Measurements from ENCODE around the gene CASP10. TPM values are rescaled to one million over a fixed set of nuclear protein-coding genes. Genes with fewer than 3 reads are reported as not detected.

The CASP10 gene
- total RNA-seq, 1 donor from 2014 or later, result 38.6 TPM

- H3K4me1 Mint-ChIP-seq (ENCODE audit: unreplicated experiment), result peaks cover 20% of the 10 kb centered on the region
- H3K27ac Mint-ChIP-seq (ENCODE audit: unreplicated experiment), result peak overlapping the region; percentile 24
- H3K4me3 Mint-ChIP-seq (ENCODE audit: unreplicated experiment), result no peak overlapping the region
- no peak for TF ChIP-seq CTCF (IDR thresholded peaks at IDR 0.05; ENCODE audit: unreplicated experiment)
- H3K9me3 Mint-ChIP-seq (ENCODE audit: unreplicated experiment), result no peaks in the 10 kb centered on the region
- no peak for DNase-seq (ENCODE audit: low spot score)
- H3K36me3 Mint-ChIP-seq (ENCODE audit: low read depth, unreplicated experiment), result peaks cover 26% of the 10 kb centered on the region
- peaks cover 2% of the 10 kb centered on the region for H3K27me3 Mint-ChIP-seq (ENCODE audit: unreplicated experiment)
These were observed 21.9 kb downstream of the CASP10 start for GRCh38 chr2:201204655-201205514.

- no peak for DNase-seq (ENCODE audit: low spot score)
- H3K27me3 Mint-ChIP-seq (ENCODE audit: unreplicated experiment), result peaks cover 5% of the 10 kb centered on the region
- H3K4me3 Mint-ChIP-seq (ENCODE audit: unreplicated experiment), result no peak overlapping the region
- H3K27ac Mint-ChIP-seq (ENCODE audit: unreplicated experiment), result no peak overlapping the region
- no peak for TF ChIP-seq CTCF (IDR thresholded peaks at IDR 0.05; ENCODE audit: unreplicated experiment)
- peaks cover 27% of the 10 kb centered on the region for H3K36me3 Mint-ChIP-seq (ENCODE audit: low read depth, unreplicated experiment)
- H3K4me1 Mint-ChIP-seq (ENCODE audit: unreplicated experiment), result peaks cover 20% of the 10 kb centered on the region
- no peaks in the 10 kb centered on the region for H3K9me3 Mint-ChIP-seq (ENCODE audit: unreplicated experiment)
These were observed 22.5 kb downstream of the CASP10 start for GRCh38 chr2:201205515-201205849.

- Mint-ChIP-seq H3K27ac (ENCODE audit: unreplicated experiment) (no peak overlapping the region), H3K4me1 (ENCODE audit: unreplicated experiment) (peaks cover 9% of the 10 kb centered on the region), H3K9me3 (ENCODE audit: unreplicated experiment) (no peaks in the 10 kb centered on the region), H3K27me3 (ENCODE audit: unreplicated experiment) (peaks cover 5% of the 10 kb centered on the region), H3K36me3 (ENCODE audit: low read depth, unreplicated experiment) (peaks cover 30% of the 10 kb centered on the region), H3K4me3 (ENCODE audit: unreplicated experiment) (no peak overlapping the region)
- TF ChIP-seq CTCF (IDR thresholded peaks at IDR 0.05; ENCODE audit: unreplicated experiment), result no peak
- DNase-seq (ENCODE audit: low spot score), result no peak
These were observed 25.8 kb downstream of the CASP10 start for GRCh38 chr2:201208563-201209252.

- peaks cover 2% of the 10 kb centered on the region for H3K27me3 Mint-ChIP-seq (ENCODE audit: unreplicated experiment)
- peaks cover 30% of the 10 kb centered on the region for H3K4me1 Mint-ChIP-seq (ENCODE audit: unreplicated experiment)
- H3K4me3 Mint-ChIP-seq (ENCODE audit: unreplicated experiment), result peak overlapping the region; percentile 16
- no peak for DNase-seq (ENCODE audit: low spot score)
- H3K36me3 Mint-ChIP-seq (ENCODE audit: low read depth, unreplicated experiment), result peaks cover 15% of the 10 kb centered on the region
- no peak for TF ChIP-seq CTCF (IDR thresholded peaks at IDR 0.05; ENCODE audit: unreplicated experiment)
- no peaks in the 10 kb centered on the region for H3K9me3 Mint-ChIP-seq (ENCODE audit: unreplicated experiment)
- no peak overlapping the region for H3K27ac Mint-ChIP-seq (ENCODE audit: unreplicated experiment)
These were observed 33.0 kb downstream of the CASP10 start for GRCh38 chr2:201215963-201216362.

GRCh38 chr2:201216918-201217317, 34.0 kb downstream of the CASP10 start:
- no peaks in the 10 kb centered on the region for H3K9me3 Mint-ChIP-seq (ENCODE audit: unreplicated experiment)
- peaks cover 2% of the 10 kb centered on the region for H3K27me3 Mint-ChIP-seq (ENCODE audit: unreplicated experiment)
- peaks cover 40% of the 10 kb centered on the region for H3K4me1 Mint-ChIP-seq (ENCODE audit: unreplicated experiment)
- H3K36me3 Mint-ChIP-seq (ENCODE audit: low read depth, unreplicated experiment), result peaks cover 8% of the 10 kb centered on the region
- TF ChIP-seq CTCF (IDR thresholded peaks at IDR 0.05; ENCODE audit: unreplicated experiment), result no peak
- H3K4me3 Mint-ChIP-seq (ENCODE audit: unreplicated experiment), result no peak overlapping the region
- DNase-seq (ENCODE audit: low spot score), result no peak
- H3K27ac Mint-ChIP-seq (ENCODE audit: unreplicated experiment), result no peak overlapping the region

All from endothelial cell (in vitro differentiated cells).